ENCODE data around the gene GPRIN1.

Gene GPRIN1

GRCh38 chr5:176577312-176578176, 32.4 kb downstream of the GPRIN1 start:
- FAIRE-seq: no peak
- no peak for DNase-seq (ENCODE audit: insufficient read length)
- TF ChIP-seq TAF1 (IDR thresholded peaks at IDR 0.05; ENCODE audit: borderline replicate concordance, low read depth, low read length): no peak
- TF ChIP-seq POLR2A (IDR thresholded peaks at IDR 0.05; ENCODE audit: low read depth, low read length): no peak
- TF ChIP-seq POLR2AphosphoS5 (IDR thresholded peaks at IDR 0.05; ENCODE audit: low read depth, low read length): no peak

- FAIRE-seq (no peak), DNase-seq (ENCODE audit: insufficient read length) (no peak)
- TF ChIP-seq TAF1 (IDR thresholded peaks at IDR 0.05; ENCODE audit: borderline replicate concordance, low read depth, low read length): no peak
- no peak for TF ChIP-seq POLR2A (IDR thresholded peaks at IDR 0.05; ENCODE audit: low read depth, low read length)
- TF ChIP-seq POLR2AphosphoS5 (IDR thresholded peaks at IDR 0.05; ENCODE audit: low read depth, low read length): no peak
These were observed 34.2 kb downstream of the GPRIN1 start for GRCh38 chr5:176575488-176576422.

GRCh38 chr5:176575066-176575465, 34.9 kb downstream of the GPRIN1 start:
- DNase-seq (ENCODE audit: insufficient read length): no peak
- no peak for FAIRE-seq
- TF ChIP-seq POLR2A (IDR thresholded peaks at IDR 0.05; ENCODE audit: low read depth, low read length) (no peak), TAF1 (IDR thresholded peaks at IDR 0.05; ENCODE audit: borderline replicate concordance, low read depth, low read length) (no peak), POLR2AphosphoS5 (IDR thresholded peaks at IDR 0.05; ENCODE audit: low read depth, low read length) (no peak)

DNA sequence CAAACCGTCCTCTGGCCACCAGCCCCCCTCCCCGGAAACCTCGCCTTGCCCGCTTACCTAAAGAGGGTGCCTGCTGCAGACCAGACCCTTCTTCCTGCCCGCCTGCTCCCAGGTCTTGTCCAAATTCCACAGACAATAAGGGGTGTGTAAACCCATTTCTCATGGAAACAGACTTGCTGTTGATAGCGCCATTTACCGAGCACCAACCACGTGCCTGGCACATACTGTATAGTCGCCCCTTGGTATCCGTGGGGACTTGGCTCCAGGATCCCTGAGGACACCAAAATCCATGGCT, 35.7 kb downstream of the GPRIN1 start:
- DNase-seq (ENCODE audit: insufficient read length) (no peak), FAIRE-seq (no peak)
- TF ChIP-seq TAF1 (IDR thresholded peaks at IDR 0.05; ENCODE audit: borderline replicate concordance, low read depth, low read length): no peak
- TF ChIP-seq POLR2AphosphoS5 (IDR thresholded peaks at IDR 0.05; ENCODE audit: low read depth, low read length): no peak
- no peak for TF ChIP-seq POLR2A (IDR thresholded peaks at IDR 0.05; ENCODE audit: low read depth, low read length)

- FAIRE-seq (peak; percentile 77), DNase-seq (ENCODE audit: insufficient read length) (peak; percentile 87)
- no peak for TF ChIP-seq TAF1 (IDR thresholded peaks at IDR 0.05; ENCODE audit: borderline replicate concordance, low read depth, low read length)
- no peak for TF ChIP-seq POLR2A (IDR thresholded peaks at IDR 0.05; ENCODE audit: low read depth, low read length)
- TF ChIP-seq POLR2AphosphoS5 (IDR thresholded peaks at IDR 0.05; ENCODE audit: low read depth, low read length): no peak
These were observed 36.2 kb downstream of the GPRIN1 start for GRCh38 chr5:176573564-176574296.

DNA sequence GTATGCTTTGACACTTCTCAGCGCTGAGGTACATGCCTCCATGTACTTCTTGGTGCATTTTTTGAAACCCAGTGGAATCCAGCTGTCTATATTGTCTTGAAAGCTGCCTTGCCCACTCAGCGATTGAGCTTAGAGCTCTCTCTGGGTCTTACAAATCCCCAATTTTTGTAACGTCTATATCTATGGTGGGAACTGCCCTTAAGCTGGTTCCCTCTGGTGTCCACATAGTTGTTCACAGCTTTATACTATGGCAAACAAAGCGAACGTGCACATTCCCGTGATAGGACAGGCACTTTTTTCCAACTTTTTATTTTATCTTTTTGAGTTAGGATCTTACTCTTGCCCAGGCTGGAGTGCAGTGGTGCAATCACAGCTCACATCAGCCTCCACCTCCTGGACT, 39.9 kb downstream of the GPRIN1 start:
- FAIRE-seq: no peak
- no peak for DNase-seq (ENCODE audit: insufficient read length)
- no peak for TF ChIP-seq POLR2A (IDR thresholded peaks at IDR 0.05; ENCODE audit: low read depth, low read length)
- TF ChIP-seq POLR2AphosphoS5 (IDR thresholded peaks at IDR 0.05; ENCODE audit: low read depth, low read length): no peak
- no peak for TF ChIP-seq TAF1 (IDR thresholded peaks at IDR 0.05; ENCODE audit: borderline replicate concordance, low read depth, low read length)

DNA sequence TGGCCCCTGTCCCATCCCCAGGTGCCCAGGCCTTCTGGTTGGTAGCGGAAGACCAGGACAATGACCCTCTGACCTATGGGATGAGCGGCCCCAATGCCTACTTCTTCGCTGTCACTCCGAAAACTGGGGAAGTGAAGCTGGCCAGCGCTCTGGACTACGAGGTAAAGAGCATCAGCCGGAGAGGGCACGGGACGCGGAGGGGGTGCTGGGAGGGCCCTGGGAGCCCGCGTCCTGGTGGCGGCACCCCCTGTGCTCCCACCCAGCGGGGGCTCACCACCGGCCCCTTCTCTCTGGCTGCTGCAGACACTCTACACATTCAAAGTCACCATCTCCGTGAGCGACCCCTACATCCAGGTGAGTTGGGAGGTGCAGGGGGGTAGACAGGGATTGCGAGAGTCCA, 41.3 kb downstream of the GPRIN1 start:
- FAIRE-seq (no peak), DNase-seq (ENCODE audit: insufficient read length) (no peak)
- TF ChIP-seq TAF1 (IDR thresholded peaks at IDR 0.05; ENCODE audit: borderline replicate concordance, low read depth, low read length): no peak

- TF ChIP-seq POLR2AphosphoS5 (IDR thresholded peaks at IDR 0.05; ENCODE audit: low read depth, low read length): no peak
- no peak for TF ChIP-seq TAF1 (IDR thresholded peaks at IDR 0.05; ENCODE audit: borderline replicate concordance, low read depth, low read length)
- no peak for DNase-seq (ENCODE audit: insufficient read length)
- FAIRE-seq: no peak
These were observed 44.1 kb downstream of the GPRIN1 start for GRCh38 chr5:176565760-176566288.

DNA sequence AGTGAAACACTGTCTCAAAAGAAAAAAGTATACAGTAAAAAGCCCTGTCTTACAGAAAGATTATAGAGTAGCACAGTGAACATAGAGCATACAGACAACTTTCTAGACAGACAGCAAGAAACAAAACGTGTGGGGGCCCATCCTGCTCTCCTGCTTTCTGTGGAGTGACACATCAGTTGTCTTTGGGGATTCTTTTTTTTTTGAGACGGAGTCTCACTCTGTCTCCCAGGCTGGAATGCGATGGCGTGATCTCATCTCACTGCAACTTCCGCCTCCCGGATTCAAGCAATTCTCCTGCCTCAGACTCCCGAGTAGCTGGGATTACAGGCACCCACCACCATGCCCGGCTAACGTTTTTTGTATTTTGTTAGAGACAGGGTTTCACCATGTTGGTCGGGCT, 46.0 kb downstream of the GPRIN1 start:
- DNase-seq (ENCODE audit: insufficient read length): no peak
- no peak for TF ChIP-seq POLR2A (IDR thresholded peaks at IDR 0.05; ENCODE audit: low read depth, low read length)
- TF ChIP-seq POLR2AphosphoS5 (IDR thresholded peaks at IDR 0.05; ENCODE audit: low read depth, low read length): no peak
- no peak for TF ChIP-seq TAF1 (IDR thresholded peaks at IDR 0.05; ENCODE audit: borderline replicate concordance, low read depth, low read length)
- FAIRE-seq: no peak

DNA sequence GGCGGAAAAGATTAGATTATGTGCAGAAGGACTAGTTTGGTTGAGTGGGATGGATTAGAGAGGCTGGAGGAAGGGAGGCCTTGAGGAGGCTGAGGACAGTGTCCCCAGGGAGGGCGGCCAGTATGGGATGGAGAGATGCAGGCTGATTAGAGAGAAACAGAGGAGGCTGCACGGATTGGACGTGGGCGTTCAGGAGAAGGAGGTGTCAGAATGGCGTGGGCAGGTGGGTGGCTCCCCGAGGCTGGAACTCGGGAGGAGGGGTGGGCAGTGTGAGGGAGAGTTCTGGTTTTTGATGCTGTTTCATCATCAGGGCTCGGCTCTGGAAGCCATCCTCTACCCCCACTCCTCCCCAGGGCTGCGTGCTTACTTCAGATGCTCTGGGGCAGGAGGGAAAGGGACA, 47.8 kb downstream of the GPRIN1 start:
- FAIRE-seq (no peak), DNase-seq (ENCODE audit: insufficient read length) (no peak)
- TF ChIP-seq POLR2AphosphoS5 (IDR thresholded peaks at IDR 0.05; ENCODE audit: low read depth, low read length): no peak
- no peak for TF ChIP-seq POLR2A (IDR thresholded peaks at IDR 0.05; ENCODE audit: low read depth, low read length)
- no peak for TF ChIP-seq TAF1 (IDR thresholded peaks at IDR 0.05; ENCODE audit: borderline replicate concordance, low read depth, low read length)

- no peak for DNase-seq (ENCODE audit: insufficient read length)
- no peak for TF ChIP-seq POLR2A (IDR thresholded peaks at IDR 0.05; ENCODE audit: low read depth, low read length)
- no peak for TF ChIP-seq TAF1 (IDR thresholded peaks at IDR 0.05; ENCODE audit: borderline replicate concordance, low read depth, low read length)
- TF ChIP-seq POLR2AphosphoS5 (IDR thresholded peaks at IDR 0.05; ENCODE audit: low read depth, low read length): no peak
- FAIRE-seq: no peak
These were observed 48.7 kb downstream of the GPRIN1 start for GRCh38 chr5:176561259-176561658.

Measured in GM12892 (cell line).